ENCODE results near the gene ADRM1.

GRCh38 chr20:62352402-62353288 is 49.8 kb downstream of the ADRM1 start:
- TF ChIP-seq POLR2A (IDR thresholded peaks at IDR 0.05) (no peak), POLR2AphosphoS5 (IDR thresholded peaks at IDR 0.05) (peak in 1 of 3 donors; percentile 14), CTCF (IDR thresholded peaks at IDR 0.05 in 8 of 11, conservative IDR thresholded peaks at IDR 0.05 in 3 of 11) (no peak)

All from spleen (tissue), 7 donors.